Brain pericyte (primary cell): Measurements from ENCODE around the gene MRPS21.
"Not testable (repeated sequence)": the region's sequence is repeated elsewhere in the genome, so short reads cannot be mapped to it uniquely, and the experiment has no call there.

Experiments used
- DNase-seq: peaks from one replicate; pipeline ENCODE4 v3.0.0-alpha.2; 2012; ENCODE audit warnings: low read depth, low spot score

Gene MRPS21

DNA sequence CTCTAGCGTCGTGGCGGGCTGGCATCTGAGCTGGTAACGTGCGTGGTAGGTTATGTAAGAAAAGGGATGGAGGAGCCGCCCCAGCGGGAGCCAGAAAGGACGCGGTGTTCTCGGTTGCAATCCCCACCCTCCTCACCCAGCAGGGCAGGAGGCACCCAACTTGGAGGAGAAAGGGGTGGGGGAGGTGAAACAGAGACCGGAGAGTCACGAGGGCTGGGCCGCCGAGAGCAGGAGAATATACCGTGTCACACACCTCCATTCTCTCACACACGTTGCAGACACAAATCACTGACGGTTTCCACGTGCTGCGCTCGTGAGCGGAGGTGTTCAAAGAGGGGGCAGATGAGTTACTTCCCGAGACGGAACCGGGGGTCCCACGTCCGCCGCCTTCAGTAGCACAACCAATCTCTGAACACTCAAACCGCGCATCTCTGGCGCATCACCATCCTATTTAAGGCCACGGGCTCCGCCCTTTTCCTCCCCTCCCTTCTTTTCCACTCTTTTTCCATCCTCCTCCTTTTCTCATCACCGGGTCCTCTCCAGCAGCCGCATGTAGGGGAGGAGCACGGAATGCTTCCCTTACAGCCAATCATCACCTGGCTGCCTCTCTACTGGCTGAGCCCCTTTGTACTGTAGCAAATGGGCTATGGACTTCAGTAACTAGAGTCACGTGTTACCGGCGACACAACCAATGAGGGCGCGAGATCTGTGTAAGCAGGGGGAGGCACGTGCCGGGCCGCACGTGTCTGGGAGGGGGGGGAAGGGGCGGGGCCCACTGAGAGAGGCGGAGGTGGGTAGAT lies 11.7 kb upstream of the MRPS21 start, which contains the start of gene CIART:
CIART (plus strand) TSS at position 797 of the 800 bp plus-strand sequence. CDS start 714 bp downstream, outside the sequence.
- peak; percentile 95 for DNase-seq

DNA sequence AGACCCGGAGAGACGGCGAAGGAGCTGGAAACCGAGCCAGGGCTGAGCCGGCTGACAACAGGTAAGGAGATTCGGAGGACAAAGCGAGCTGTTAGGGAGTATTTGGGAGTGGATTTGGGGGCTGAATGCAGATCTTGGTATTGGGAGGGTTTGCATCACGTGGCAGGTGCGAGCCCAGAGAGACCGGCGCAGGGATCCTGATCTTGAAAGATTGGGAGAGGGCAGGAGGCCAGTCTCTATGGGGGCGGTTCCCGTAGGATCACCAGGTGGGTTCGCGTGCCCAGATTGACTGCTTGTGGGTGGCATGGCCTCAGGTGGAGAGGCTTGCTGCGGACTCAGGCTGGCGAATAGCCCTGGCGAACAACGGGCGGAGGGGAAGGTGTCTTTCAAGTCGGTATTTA lies 11.1 kb upstream of the MRPS21 start:
- DNase-seq = no peak

DNA sequence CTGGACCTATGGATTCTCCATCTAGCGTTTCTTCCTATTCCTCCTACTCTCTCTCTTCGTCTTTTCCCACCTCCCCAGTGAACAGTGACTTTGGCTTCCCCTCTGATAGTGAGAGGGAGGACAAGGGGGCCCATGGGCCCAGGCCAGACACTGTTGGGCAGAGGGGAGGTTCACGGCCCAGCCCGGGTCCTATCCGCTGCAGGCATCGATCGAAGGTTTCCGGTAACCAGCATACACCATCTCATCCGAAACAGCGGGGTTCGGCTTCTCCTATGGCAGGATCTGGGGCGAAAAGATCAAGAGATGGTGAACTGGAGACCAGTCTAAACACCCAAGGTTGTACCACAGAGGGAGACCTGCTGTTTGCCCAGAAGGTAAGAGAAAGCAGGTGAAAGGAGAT lies 10.4 kb upstream of the MRPS21 start:
- no peak for DNase-seq

DNA sequence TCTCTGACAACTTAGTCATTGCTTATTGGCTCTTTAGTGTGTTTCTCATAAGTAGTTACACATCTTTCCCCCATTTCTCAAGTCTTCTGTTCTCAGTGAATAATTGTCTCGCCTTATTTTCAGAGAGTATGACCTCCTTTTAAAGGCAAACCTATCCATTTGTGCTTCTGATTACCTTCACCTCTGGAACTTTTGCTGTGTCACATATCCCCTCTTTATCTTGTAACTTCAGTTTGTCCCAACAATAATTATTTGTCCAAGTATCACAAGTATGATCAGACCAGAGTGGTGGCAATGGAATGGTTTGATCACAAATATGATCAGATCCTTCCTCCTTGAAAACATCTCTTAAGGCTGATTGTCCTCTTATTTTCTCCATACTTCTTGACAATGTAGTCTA lies 5.3 kb upstream of the MRPS21 start:
- no peak for DNase-seq

DNA sequence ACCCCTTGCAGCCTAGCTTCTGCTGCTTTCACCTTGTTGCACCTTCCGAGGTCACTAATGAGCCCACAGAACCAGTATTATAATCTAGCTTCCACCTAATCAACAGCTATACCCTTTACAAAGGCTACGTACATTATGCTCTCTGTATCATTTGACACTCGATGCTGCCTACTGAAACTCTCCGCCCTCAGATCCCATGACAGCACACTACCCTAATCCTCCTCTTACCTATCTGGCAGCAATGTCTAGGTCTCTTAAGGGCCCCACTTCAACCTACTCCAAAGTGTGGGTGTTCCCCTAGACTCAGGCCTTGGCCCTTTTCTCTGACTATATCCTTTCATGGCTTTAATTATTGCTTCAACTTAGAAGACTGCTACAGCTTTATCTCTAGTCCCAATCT lies 4.8 kb upstream of the MRPS21 start:
- no peak for DNase-seq

DNA sequence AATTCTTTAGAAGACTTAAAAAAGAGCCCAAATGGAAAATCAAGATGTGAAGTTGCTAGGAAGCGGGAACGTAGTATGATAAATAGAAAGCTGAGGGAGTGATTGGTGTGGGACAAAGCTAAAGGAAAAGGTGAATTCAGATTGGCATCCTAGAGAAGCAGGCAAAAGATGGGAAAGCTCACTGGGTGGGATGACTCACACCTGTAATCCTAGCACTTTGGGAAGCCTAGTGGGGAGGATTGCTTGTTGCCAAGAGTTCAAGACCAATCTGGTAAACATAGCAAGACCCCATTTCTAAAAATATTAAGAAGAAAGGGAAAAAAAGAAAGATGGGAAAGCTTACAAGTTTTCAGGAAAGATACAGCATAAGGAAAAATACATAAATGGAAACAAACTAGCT lies 1.8 kb downstream of the MRPS21 start:
- DNase-seq = no peak

DNA sequence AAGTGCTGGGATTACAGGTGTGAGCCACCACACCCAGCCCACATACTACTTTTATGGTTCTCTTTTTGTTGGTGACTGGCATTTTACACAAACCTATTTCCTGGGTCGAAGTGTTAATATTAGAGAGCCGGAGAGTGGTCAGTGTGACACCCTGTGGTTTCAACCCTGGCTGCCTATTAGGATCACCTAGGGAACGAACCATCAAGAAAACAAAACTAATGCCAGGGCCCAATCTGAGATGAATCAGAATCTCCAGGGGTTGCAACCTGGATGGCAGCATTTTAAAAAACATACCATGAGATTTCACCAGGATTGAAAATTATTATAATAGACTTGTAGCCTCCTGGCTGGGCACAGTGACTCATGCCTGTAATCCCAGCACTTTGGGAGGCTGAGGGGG lies 6.1 kb downstream of the MRPS21 start:
- no peak for DNase-seq

DNA sequence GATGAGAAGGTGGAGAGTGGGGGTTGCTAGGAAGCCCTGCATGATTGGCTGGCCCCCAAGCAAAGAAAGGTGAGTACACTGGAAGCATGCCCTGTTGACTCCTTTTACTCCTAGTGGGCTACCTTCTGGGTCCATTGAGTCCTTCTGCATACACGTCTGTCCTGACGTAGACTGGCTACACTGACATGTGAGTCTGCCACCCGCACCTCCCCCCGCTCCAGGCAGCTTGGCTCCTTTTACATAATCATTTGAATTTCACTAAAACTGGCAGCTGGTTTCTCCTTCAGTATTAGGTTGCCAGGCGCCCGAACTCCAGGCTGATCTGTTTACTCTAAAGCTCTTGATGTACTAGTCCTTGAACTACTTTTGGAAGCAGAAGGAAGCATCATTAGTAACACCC lies 8.7 kb downstream of the MRPS21 start:
- DNase-seq = no peak

DNA sequence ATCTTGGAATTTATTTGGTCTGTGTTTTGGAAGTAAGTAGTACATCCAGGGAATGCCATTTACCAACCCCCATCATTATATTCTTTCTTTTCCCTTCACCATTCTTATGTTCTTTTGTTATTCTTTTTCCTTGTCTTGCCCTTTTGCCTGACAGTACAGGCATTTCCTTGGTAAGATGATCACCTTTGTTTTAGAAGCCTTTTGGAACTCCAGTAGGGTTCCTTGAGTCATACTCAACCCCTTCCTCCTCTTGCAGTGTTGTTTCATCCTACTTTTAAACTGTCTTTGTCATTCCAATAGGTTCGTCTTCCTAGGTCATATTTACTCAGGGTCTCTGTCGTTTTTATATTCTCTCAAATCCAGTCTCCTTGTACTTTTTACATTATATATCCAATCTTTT lies 9.2 kb downstream of the MRPS21 start:
- no peak for DNase-seq

DNA sequence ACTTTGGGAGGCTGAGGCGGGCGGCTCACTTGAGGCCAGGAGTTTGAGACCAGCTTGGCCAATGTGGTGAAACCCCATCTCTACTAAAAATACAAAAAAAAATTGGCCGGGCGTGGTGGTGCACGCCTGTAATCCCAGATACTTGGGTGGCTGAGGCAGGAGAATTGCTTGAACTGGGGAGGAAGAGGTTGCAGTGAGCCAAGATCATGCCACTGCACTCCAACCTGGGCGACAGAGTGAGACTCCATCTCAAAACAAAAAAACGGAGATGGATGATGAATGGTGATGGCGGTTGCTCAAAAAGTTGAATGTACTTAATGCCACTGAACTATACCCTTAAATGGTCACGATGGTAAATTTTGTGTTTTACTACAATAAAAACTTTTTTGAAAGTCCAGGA lies 14.9 kb downstream of the MRPS21 start:
- DNase-seq = not testable (repeated sequence)

DNA sequence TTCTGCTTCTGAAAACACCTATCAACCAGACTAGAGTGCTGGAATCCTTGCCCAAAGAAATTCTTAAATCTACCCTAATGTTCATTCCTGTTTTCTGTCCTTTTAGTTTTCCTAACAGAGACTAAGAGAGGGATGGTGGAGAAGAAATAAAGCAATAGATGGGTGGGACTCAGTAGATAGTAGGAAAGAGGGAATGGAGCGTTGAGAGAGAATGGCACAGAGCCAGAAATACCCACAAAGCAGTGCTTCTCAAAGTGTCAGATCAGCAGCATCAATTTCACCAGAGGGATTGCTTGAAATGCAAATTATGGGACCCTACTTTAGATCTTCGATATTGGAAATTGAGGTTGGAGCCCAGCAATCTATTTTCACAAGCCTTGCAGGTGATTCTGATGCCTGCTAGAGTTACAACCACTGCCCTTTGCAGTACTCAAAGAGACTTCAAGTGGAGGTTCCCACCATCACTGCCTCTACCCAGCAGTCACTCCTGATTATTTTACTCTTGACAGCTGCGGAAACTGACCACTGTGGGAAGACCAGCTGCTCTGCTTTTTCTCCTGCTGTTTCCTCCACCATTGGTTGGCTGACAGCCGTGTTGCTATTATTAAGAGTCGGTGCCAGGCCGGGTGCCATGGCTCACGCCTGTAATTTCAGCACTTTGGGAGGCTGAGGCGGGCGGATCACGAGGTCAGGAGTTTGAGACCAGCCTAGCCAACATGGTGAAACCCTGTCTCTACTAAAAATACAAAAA lies 16.3 kb downstream of the MRPS21 start:
- DNase-seq = no peak

DNA sequence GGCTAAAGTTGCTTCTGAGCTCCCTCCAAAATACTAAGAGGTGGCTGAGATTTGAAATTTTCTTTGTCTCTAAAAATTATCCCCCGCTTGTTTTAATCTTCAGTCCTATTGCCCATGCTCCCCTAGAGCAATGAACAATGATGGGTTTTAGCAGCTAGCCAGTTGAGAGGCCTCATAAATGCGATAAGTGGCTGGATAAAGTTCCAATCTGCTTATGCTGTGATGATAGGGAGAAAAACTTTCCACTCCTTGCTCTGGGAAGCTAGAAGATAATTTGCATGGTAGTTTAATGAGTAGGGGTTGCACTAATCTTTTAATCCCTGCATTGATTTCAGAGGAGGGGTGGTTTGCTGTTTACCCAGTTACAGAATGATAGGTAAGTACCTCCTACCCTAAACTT lies 18.1 kb downstream of the MRPS21 start:
- no peak for DNase-seq

DNA sequence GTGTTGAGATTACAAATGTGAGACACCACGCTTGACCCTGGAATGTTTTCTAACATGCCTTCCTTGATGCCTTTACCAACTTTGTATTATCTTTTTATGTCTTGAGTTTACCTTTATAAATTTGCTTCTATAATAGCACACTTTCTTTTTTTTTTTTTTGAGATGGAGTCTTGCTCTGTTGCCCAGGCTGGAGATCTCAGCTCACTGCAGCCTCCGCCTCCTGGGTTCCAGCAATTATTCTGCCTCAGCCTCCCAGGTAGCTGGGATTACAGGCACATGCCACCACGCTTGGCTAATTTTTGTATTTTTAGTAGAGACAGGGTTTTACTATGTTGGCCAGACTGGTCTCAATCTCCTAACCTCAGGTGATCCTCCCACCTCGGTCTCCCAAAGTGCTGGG lies 21.0 kb downstream of the MRPS21 start:
- not testable (repeated sequence) for DNase-seq

DNA sequence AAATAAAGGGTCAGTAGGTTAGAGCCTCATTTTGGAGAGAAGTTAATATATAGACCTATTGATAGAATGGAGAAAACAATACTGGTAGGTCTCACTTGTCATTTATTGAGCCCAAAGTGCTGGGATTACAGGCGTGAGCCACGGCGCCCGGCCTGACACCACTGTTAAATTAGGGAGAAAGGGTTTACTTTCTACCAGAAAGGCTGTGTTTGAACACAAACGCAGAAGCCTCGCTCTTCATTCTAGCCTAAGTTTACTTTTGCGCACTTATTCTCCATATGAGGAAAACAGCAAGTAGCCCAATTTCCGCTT lies 27.0 kb downstream of the MRPS21 start:
- no peak for DNase-seq

DNA sequence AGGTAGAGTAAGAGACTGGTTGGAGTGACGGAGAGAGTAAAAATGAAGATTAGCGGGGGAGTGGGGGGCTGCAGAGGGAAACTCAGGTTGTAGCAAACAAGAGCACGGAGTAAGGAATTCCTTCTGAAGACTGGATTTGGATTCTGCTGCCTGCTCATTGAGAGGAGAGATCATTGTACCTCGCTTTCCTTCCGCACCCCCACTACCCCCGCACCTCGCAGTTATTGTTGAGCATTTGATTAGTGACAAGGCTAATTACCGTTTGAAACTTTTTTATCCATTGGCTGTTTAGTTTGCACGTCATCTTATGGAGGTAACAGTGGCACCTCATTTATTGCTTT lies 28.1 kb downstream of the MRPS21 start:
- no peak for DNase-seq

DNA sequence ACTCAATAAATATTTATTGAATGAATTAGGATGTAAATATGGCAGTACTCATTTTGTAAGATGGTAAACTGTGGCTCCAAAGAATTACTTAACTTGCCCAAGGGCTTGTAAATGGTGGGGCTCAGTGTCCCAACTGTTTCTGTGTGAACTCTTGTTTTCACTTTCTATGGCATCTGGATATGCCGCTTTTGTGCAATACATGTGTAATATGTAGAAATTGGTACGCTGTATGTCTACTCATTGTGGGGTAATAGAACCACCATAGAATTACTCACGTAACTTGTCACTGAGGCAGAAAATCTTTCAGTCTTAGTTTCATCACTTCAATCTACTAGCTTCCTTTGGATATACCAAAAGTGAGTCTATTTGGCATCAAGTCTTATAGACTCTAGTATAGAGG lies 28.6 kb downstream of the MRPS21 start:
- DNase-seq = no peak

DNA sequence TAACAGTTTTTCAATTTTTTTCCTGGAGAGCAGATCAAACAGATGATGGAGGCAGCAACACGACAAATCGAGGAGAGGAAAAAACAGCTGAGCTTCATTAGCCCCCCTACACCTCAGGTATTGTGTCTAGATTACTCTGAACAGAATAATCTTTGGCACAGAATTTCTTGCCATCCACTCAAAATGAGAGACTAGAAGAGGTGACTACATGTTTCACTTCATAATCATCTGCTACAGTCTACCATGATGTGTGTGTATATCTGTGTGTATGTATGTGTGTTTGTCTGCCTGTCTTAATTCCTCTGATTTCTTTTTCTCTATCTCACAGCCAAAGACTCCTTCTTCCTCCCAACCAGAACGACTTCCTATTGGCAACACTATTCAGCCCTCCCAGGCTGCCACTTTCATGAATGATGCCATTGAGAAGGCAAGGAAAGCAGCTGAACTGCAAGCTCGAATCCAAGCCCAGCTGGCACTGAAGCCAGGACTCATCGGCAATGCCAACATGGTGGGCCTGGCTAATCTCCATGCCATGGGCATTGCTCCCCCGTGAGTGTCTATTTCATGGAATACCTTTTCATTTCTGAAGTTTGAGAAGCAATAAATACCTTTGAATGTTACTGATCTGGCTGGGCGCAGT lies 39.1 kb downstream of the MRPS21 start:
- DNase-seq = no peak

DNA sequence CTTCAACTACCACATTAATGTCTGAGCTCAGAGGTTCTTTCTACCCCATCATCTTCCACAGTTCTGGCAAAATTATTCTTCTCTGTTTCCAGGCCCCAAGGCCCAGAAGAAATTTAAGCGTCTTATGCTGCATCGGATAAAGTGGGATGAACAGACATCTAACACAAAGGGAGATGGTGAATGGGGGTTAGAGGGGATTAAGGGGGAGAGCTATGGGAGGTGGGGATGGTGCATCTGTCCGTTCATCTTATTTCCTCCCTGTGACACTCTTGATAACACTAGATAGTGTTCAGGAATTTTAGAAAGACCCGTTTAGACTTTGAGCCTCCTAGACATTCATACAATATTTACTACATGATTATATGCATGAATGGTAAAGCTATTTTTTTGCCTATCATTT lies 52.7 kb downstream of the MRPS21 start:
- DNase-seq = no peak

DNA sequence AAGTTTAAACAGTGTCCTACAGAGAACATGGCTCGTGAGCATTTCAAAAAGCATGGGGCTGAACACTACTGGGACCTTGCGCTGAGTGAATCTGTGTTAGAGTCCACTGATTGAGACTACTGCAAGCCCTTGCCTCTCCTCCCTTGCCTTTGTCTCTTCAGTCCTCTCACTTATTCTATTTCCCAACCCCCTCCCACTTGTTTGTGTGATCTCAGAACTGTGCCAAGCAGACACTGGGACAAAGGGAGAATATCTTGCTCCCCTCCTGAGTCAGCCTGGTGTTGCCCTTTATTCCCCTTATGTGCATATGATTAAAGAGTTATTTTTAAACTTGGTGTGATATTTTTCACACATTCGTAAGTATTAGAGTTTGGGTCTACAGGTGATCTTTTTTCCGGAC lies 59.2 kb downstream of the MRPS21 start:
- no peak for DNase-seq
